Natural killer cell (primary cell): ENCODE results near the gene SLITRK4. TPM values are rescaled to one million over a fixed set of nuclear protein-coding genes. Genes with fewer than 3 reads are reported as not detected.

Source experiments
- ATAC-seq, 3 donors: fragments of 150-1000 bp in 2 of 3; fragments of 200-7000 bp in 1 of 3; cut with Tn5 transposase; 1 replicate in 1 of 3; 2 replicates in 2 of 3; pipeline ENCODE4 v1.10.0; 2021; ENCODE audit warnings: mild to moderate bottlenecking in 2 of 3, moderate library complexity in 2 of 3
- DNase-seq, 2 donors: peaks; one replicate each; pipeline versions ENCODE4 v3.0.0 to v3.0.0-alpha.2; 2013 to 2021; ENCODE audit warnings: mixed read lengths in 1 of 2
- H3K27ac ChIP-seq: one replicate; pipeline ENCODE4 v1.5.1; 2013; ENCODE audit warnings: mild to moderate bottlenecking, low read length
- H3K27me3 ChIP-seq: one replicate; pipeline ENCODE4 v1.6.1; 2013; ENCODE audit warnings: low read length; ENCODE audit not compliant: control insufficient read depth, insufficient read depth
- H3K36me3 ChIP-seq: one replicate; pipeline ENCODE4 v1.6.1; 2013; ENCODE audit warnings: low read length; ENCODE audit not compliant: control insufficient read depth, insufficient read depth
- H3K4me1 ChIP-seq: one replicate; pipeline ENCODE4 v1.6.1; 2013; ENCODE audit warnings: low read length; ENCODE audit not compliant: control insufficient read depth, insufficient read depth
- H3K4me3 ChIP-seq: one replicate; pipeline ENCODE4 v1.5.1; 2013; ENCODE audit warnings: low read length
- H3K9me3 ChIP-seq: one replicate; pipeline ENCODE4 v1.6.1; 2013; ENCODE audit warnings: low read length; ENCODE audit not compliant: control insufficient read depth, insufficient read depth
- H3K27ac Mint-ChIP-seq, 2 donors: one replicate each; pipeline ENCODE4 v1.8.0; 2022; ENCODE audit warnings: mild to moderate bottlenecking in 2 of 2, mixed read lengths in 2 of 2, moderate library complexity in 1 of 2
- H3K27me3 Mint-ChIP-seq, 2 donors: one replicate each; pipeline ENCODE4 v1.8.0; 2022; ENCODE audit warnings: low read depth in 2 of 2, mixed read lengths in 2 of 2
- H3K36me3 Mint-ChIP-seq: one replicate; pipeline ENCODE4 v1.8.0; 2022; ENCODE audit warnings: mixed read lengths
- H3K4me1 Mint-ChIP-seq, 2 donors: one replicate each; pipeline ENCODE4 v1.8.0; 2022; ENCODE audit warnings: mixed read lengths in 2 of 2
- H3K4me3 Mint-ChIP-seq: one replicate; pipeline ENCODE4 v1.8.0; 2022; ENCODE audit warnings: mild to moderate bottlenecking, moderate library complexity, mixed read lengths
- H3K9me3 Mint-ChIP-seq, 2 donors: one replicate each; pipeline ENCODE4 v1.8.0; 2022; ENCODE audit warnings: mixed read lengths in 2 of 2
- WGBS: methylation state at CpG from one replicate; pipeline ENCODE4 v1.1.7; 2013; ENCODE audit warnings: missing lambda C conversion rate; ENCODE audit not compliant: insufficient coverage; 5-methylcytosine and 5-hydroxymethylcytosine counted together
- intact Hi-C: fragments of 100-400 bp; cut with micrococcal nuclease; formaldehyde crosslinking; loops from one replicate; pipeline ENCODE4 v1.14.2; 2022
- total RNA-seq, 4 donors: library from RNA; stranded (reverse); fragments of 120-200 nt in 1 of 4; gene quantifications; one replicate each; pipeline versions ENCODE4 v1.2.3 to v1.2.4, GENCODE V29; 2013 to 2022
- TF ChIP-seq, protein P1 (sequence below): fragments of 200-600 bp; IDR thresholded peaks from one replicate; pipeline ENCODE4 v1.8.0; 2022; ENCODE audit warnings: antibody characterized with exemption

The SLITRK4 gene
- total RNA-seq, 3 donors from 2014 or later (not counting 1 experiment from before 2014, with no cell fraction given) = 0.28 to 0.65 TPM; not detected in 1

GRCh38 chrX:143581240-143581639 is 54.7 kb downstream of the SLITRK4 start:
- Histone ChIP-seq H3K4me1 (no peaks in the 10 kb centered on the region), H3K9me3 (peaks cover 2% of the 10 kb centered on the region), H3K27me3 (no peaks in the 10 kb centered on the region), H3K27ac (no peak overlapping the region), H3K36me3 (no peaks in the 10 kb centered on the region), H3K4me3 (no peak overlapping the region)
- Mint-ChIP-seq H3K36me3 (no peaks in the 10 kb centered on the region), H3K27me3 (no peaks in the 10 kb centered on the region), H3K4me1 (no peaks in the 10 kb centered on the region), H3K4me3 (no peak overlapping the region), H3K9me3 (peaks cover 0 to 7% of the 10 kb centered on the region in 2 donors), H3K27ac (no peak overlapping the region)
- TF ChIP-seq, protein P1, sequence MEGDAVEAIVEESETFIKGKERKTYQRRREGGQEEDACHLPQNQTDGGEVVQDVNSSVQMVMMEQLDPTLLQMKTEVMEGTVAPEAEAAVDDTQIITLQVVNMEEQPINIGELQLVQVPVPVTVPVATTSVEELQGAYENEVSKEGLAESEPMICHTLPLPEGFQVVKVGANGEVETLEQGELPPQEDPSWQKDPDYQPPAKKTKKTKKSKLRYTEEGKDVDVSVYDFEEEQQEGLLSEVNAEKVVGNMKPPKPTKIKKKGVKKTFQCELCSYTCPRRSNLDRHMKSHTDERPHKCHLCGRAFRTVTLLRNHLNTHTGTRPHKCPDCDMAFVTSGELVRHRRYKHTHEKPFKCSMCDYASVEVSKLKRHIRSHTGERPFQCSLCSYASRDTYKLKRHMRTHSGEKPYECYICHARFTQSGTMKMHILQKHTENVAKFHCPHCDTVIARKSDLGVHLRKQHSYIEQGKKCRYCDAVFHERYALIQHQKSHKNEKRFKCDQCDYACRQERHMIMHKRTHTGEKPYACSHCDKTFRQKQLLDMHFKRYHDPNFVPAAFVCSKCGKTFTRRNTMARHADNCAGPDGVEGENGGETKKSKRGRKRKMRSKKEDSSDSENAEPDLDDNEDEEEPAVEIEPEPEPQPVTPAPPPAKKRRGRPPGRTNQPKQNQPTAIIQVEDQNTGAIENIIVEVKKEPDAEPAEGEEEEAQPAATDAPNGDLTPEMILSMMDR = no peak
- DNase-seq (no peak), ATAC-seq (no peak)
- intact Hi-C loops = no loop called here
- 86% methylated on average over 1 of the region's 2 CpGs for WGBS

DNA sequence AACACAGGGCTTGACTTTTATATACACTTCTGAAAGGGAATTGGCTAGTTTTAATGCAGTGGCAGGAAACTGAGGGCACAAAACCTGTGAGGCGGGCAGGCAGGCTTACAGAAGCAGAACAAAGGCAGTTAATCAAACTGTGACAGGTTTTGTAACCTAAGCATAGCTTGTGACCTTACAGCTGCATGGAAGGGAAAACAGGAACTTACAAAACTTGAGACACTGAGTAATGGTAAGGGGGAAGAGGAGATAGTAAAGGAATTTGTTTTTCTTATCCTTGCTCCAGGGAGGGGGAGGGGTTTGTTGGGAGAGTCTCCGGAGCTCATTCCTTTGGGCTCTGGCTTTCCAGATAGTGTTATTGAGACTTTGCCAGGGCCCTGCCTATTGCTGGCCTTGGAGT is 55.6 kb downstream of the SLITRK4 start:
- H3K27me3 Mint-ChIP-seq = no peaks in the 10 kb centered on the region
- TF ChIP-seq, protein P1 = no peak
- DNase-seq (no peak), ATAC-seq (no peak)
- peaks cover 0 to 7% of the 10 kb centered on the region in 2 donors for H3K9me3 Mint-ChIP-seq
- Histone ChIP-seq H3K4me1 (no peaks in the 10 kb centered on the region), H3K9me3 (peaks cover 2% of the 10 kb centered on the region), H3K27ac (no peak overlapping the region), H3K27me3 (no peaks in the 10 kb centered on the region), H3K4me3 (no peak overlapping the region), H3K36me3 (no peaks in the 10 kb centered on the region)
- intact Hi-C loops = no loop called here
- H3K36me3 Mint-ChIP-seq = no peaks in the 10 kb centered on the region
- H3K4me3 Mint-ChIP-seq = no peak overlapping the region
- H3K4me1 Mint-ChIP-seq = no peaks in the 10 kb centered on the region
- 10% methylated on average over 2 of the region's 2 CpGs for WGBS
- H3K27ac Mint-ChIP-seq = no peak overlapping the region

Other genes starting within 250 kb of the SLITRK4 start
- not detected for gene SPANXN3, start 118.6 kb downstream of the SLITRK4 start, total RNA-seq
- not detected for gene SPANXN2, start 84.7 kb upstream of the SLITRK4 start, total RNA-seq
- not detected for gene UBE2NL, start 248.0 kb upstream of the SLITRK4 start, total RNA-seq